MM.1S (cell line): ENCODE measurements around the gene ENOX1.

Source experiments
- DNase-seq: peaks from one replicate; pipeline ENCODE4 v3.0.0-alpha.2; 2015
- H2AFZ ChIP-seq: fragments of 300-600 bp; sonication (generic); 2 replicates; pipeline ENCODE4 v1.6.0; 2016; ENCODE audit warnings: antibody characterized with exemption, low read length
- H3F3A ChIP-seq: fragments of 300-600 bp; sonication (generic); 2 replicates; pipeline ENCODE4 v1.6.1; 2016; ENCODE audit warnings: mild to moderate bottlenecking, antibody characterized with exemption, low read length, moderate library complexity, mixed read lengths; ENCODE audit not compliant: insufficient read depth
- H3K27ac ChIP-seq: fragments of 300-600 bp; sonication (generic); 2 replicates; pipeline ENCODE4 v1.5.1; 2016; ENCODE audit warnings: mild to moderate bottlenecking, low read length
- H3K27me3 ChIP-seq: fragments of 300-600 bp; sonication (generic); replicated peaks from 2 replicates; pipeline ENCODE4 v1.6.0; 2016; ENCODE audit warnings: low read length; ENCODE audit not compliant: insufficient read depth
- H3K36me3 ChIP-seq: fragments of 300-600 bp; sonication (generic); replicated peaks from 2 replicates; pipeline ENCODE4 v1.6.1; 2016; ENCODE audit warnings: mild to moderate bottlenecking, low read length, mixed read lengths; ENCODE audit not compliant: insufficient read depth
- H3K4me1 ChIP-seq: fragments of 300-600 bp; sonication (generic); 2 replicates; pipeline ENCODE4 v1.6.1; 2016; ENCODE audit warnings: low read length, mixed read lengths
- H3K4me2 ChIP-seq: fragments of 300-600 bp; sonication (generic); 2 replicates; pipeline ENCODE4 v1.6.0; 2016; ENCODE audit warnings: low read depth, low read length
- H3K4me3 ChIP-seq: fragments of 300-600 bp; sonication (generic); 2 replicates; pipeline ENCODE4 v1.5.1; 2016; ENCODE audit warnings: low read length, mixed read lengths
- H3K79me2 ChIP-seq: fragments of 300-600 bp; sonication (generic); 2 replicates; pipeline ENCODE4 v1.6.1; 2016; ENCODE audit warnings: mixed run types, low read length, mixed read lengths
- H3K9ac ChIP-seq: fragments of 300-600 bp; sonication (generic); 2 replicates; pipeline ENCODE4 v1.6.1; 2016; ENCODE audit warnings: low read length, mixed read lengths
- H3K9me2 ChIP-seq: fragments of 300-600 bp; sonication (generic); replicated peaks from 2 replicates; pipeline ENCODE4 v1.6.1; 2016; ENCODE audit warnings: mild to moderate bottlenecking, low read length, mixed read lengths; ENCODE audit not compliant: insufficient read depth
- H3K9me3 ChIP-seq: fragments of 300-600 bp; sonication (generic); replicated peaks from 2 replicates; pipeline ENCODE4 v1.6.1; 2016; ENCODE audit warnings: mild to moderate bottlenecking, low read length, mixed read lengths; ENCODE audit not compliant: insufficient read depth
- H4K20me1 ChIP-seq: fragments of 300-600 bp; sonication (generic); 2 replicates; pipeline ENCODE4 v1.6.1; 2016; ENCODE audit warnings: mild to moderate bottlenecking, low read length, moderate library complexity, mixed read lengths; ENCODE audit not compliant: insufficient read depth
- CTCF ChIP-seq: fragments of 300-600 bp; sonication (generic); IDR thresholded peaks from 2 replicates; pipeline ENCODE4 v1.5.1; 2016; ENCODE audit warnings: antibody characterized with exemption, low read length, mixed read lengths
- EZH2 ChIP-seq: fragments of 300-600 bp; sonication (generic); optimal IDR thresholded peaks from 2 replicates; pipeline ENCODE3; 2017; ENCODE audit warnings: low read depth, mild to moderate bottlenecking, antibody characterized with exemption, low read length, mixed read lengths
- EZH2phosphoT487 ChIP-seq: fragments of 300-600 bp; sonication (generic); IDR thresholded peaks from 2 replicates; pipeline ENCODE4 v1.6.1; 2018; ENCODE audit warnings: antibody characterized with exemption, low read length

The ENOX1 gene

GRCh38 chr13:43301346-43301969 lies 485.3 kb downstream of the ENOX1 start:
- no peak for DNase-seq
- H3K9me3 ChIP-seq = no peaks in the 10 kb centered on the region
- no peak overlapping the region for H3K9ac ChIP-seq
- TF ChIP-seq CTCF (no peak), EZH2phosphoT487 (no peak), EZH2 (no peak)
- no peak overlapping the region for H2AFZ ChIP-seq
- no peak overlapping the region for H3K27ac ChIP-seq
- H3K4me2 ChIP-seq = no peak overlapping the region
- no peaks in the 10 kb centered on the region for H3K27me3 ChIP-seq
- no peaks in the 10 kb centered on the region for H3K36me3 ChIP-seq
- H3K4me1 ChIP-seq = no peaks in the 10 kb centered on the region
- no peak overlapping the region for H3K4me3 ChIP-seq
- no peaks in the 10 kb centered on the region for H3K9me2 ChIP-seq
- no peaks in the 10 kb centered on the region for H3F3A ChIP-seq
- no peaks in the 10 kb centered on the region for H4K20me1 ChIP-seq
- H3K79me2 ChIP-seq = no peaks in the 10 kb centered on the region

- no peaks in the 10 kb centered on the region for H3F3A ChIP-seq
- no peaks in the 10 kb centered on the region for H3K9me2 ChIP-seq
Observed at GRCh38 chr13:43300865-43301264, 485.9 kb downstream of the ENOX1 start.

GRCh38 chr13:43299374-43299773 lies 487.4 kb downstream of the ENOX1 start:
- no peak for DNase-seq
- H3K27ac ChIP-seq = no peak overlapping the region
- TF ChIP-seq CTCF (no peak), EZH2phosphoT487 (no peak), EZH2 (no peak)
- H2AFZ ChIP-seq = no peak overlapping the region
- H3K4me2 ChIP-seq = no peak overlapping the region
- no peak overlapping the region for H3K4me3 ChIP-seq
- no peaks in the 10 kb centered on the region for H4K20me1 ChIP-seq
- H3K27me3 ChIP-seq = no peaks in the 10 kb centered on the region
- H3K9ac ChIP-seq = no peak overlapping the region
- H3K9me2 ChIP-seq = no peaks in the 10 kb centered on the region
- H3K79me2 ChIP-seq = no peaks in the 10 kb centered on the region
- H3K4me1 ChIP-seq = no peaks in the 10 kb centered on the region
- no peaks in the 10 kb centered on the region for H3K9me3 ChIP-seq
- no peaks in the 10 kb centered on the region for H3F3A ChIP-seq
- H3K36me3 ChIP-seq = no peaks in the 10 kb centered on the region

More at GRCh38 chr13:43300865-43301264, 485.9 kb downstream of the ENOX1 start:
- H4K20me1 ChIP-seq = no peaks in the 10 kb centered on the region
- H3K4me1 ChIP-seq = no peaks in the 10 kb centered on the region
- no peak overlapping the region for H2AFZ ChIP-seq
- TF ChIP-seq EZH2 (no peak), EZH2phosphoT487 (no peak)
- H3K36me3 ChIP-seq = no peaks in the 10 kb centered on the region
- H3K4me2 ChIP-seq = no peak overlapping the region
- H3K9me3 ChIP-seq = no peaks in the 10 kb centered on the region
- no peaks in the 10 kb centered on the region for H3K27me3 ChIP-seq
- no peak overlapping the region for H3K4me3 ChIP-seq
- no peak overlapping the region for H3K9ac ChIP-seq
- no peak overlapping the region for H3K27ac ChIP-seq
- H3K79me2 ChIP-seq = no peaks in the 10 kb centered on the region
- DNase-seq = no peak

GRCh38 chr13:43298816-43299215 lies 488.0 kb downstream of the ENOX1 start:
- no peaks in the 10 kb centered on the region for H3K79me2 ChIP-seq
- no peaks in the 10 kb centered on the region for H3F3A ChIP-seq
- no peaks in the 10 kb centered on the region for H3K9me3 ChIP-seq
- no peaks in the 10 kb centered on the region for H3K9me2 ChIP-seq
- H3K4me1 ChIP-seq = no peaks in the 10 kb centered on the region
- no peak for DNase-seq
- H2AFZ ChIP-seq = no peak overlapping the region
- H3K9ac ChIP-seq = no peak overlapping the region
- H3K4me3 ChIP-seq = no peak overlapping the region
- H3K27me3 ChIP-seq = no peaks in the 10 kb centered on the region
- H3K36me3 ChIP-seq = no peaks in the 10 kb centered on the region
- no peak overlapping the region for H3K27ac ChIP-seq
- no peak overlapping the region for H3K4me2 ChIP-seq
- TF ChIP-seq EZH2 (no peak), CTCF (no peak), EZH2phosphoT487 (no peak)
- no peaks in the 10 kb centered on the region for H4K20me1 ChIP-seq
